Right ventricle myocardium superior (tissue), 1 donor: ENCODE results near the gene CHN2. TPM values are rescaled to one million over a fixed set of nuclear protein-coding genes. Genes with fewer than 3 reads are reported as not detected.

Experiments
- ATAC-seq: fragments of 200-7000 bp; cut with Tn5 transposase; one replicate; pipeline ENCODE4 v1.9.1; 2020; ENCODE audit warnings: mild to moderate bottlenecking; ENCODE audit not compliant: poor library complexity
- DNase-seq: peaks from one replicate; pipeline ENCODE4 v3.0.0-alpha.2; 2020
- intact Hi-C: fragments of 100-400 bp; cut with DNase I; formaldehyde crosslinking; loops from one replicate; pipeline ENCODE4 v1.11.2; 2022
- total RNA-seq: library from RNA; stranded (reverse); fragmentation: NEBNext Ultra II Directional; extraction: Animal tissue kit (Norgen Biotek cat#: 25700); gene quantifications from one replicate; pipeline ENCODE4 v1.2.1, GENCODE V29; 2021
- donor health status: DM: no; HTN: yes; CAD: no; lungs with severe emphysema.

The CHN2 gene
- total RNA-seq, 1 donor from 2014 or later = 17.7 TPM

GRCh38 chr7:29454464-29454863 is 259.9 kb downstream of the CHN2 start:
- DNase-seq (no peak), ATAC-seq (no peak)
- intact Hi-C loops = no loop called here

- intact Hi-C loops = no loop called here
- DNase-seq = no peak
- ATAC-seq = no peak
Measured at GRCh38 chr7:29454899-29455451, 260.4 kb downstream of the CHN2 start.

DNA sequence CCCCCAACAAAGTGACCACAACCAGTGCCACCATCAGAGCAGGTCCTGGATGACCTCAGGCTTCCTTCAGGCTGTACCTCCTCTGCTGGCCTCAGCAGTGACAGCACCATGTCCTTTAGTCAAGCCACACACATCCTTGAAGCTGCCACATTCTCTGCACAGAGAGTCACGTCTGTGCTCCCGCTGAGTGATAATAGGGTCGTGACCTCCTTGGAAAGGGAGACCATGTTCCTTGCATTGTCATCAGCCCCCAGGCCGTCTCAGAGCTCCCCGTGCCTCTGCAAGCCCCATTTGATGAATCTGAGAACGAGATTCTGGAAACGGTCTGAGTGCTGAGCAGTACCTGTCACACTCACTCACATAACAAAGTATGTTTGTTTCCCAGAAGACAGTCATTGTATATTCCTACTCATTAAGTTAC is 262.6 kb downstream of the CHN2 start:
- ATAC-seq = no peak
- intact Hi-C loops = no loop called here
- no peak for DNase-seq

DNA sequence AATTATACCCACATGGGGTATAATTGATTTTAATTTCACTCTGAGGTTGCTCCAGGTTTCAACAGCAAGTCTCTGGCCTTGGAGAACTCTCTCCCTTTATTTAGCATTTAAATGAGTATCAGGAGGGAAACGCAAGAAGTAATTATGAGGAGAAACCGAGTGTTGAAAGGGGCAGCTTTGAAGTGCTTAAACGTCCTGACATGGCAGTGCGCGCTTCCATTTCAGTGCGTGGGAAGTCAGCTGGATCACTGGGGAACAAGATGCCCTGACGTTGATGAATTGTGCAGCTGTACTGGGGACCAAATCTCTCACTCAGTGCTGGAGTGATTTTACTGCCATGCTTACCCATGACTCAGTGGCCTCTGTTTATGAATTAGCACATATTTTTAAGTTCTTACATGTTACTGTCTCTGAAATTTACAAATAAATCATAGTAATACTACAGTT is 263.0 kb downstream of the CHN2 start:
- ATAC-seq = no peak
- no peak for DNase-seq
- intact Hi-C loops = no loop called here

- intact Hi-C loops = no loop called here
- DNase-seq (no peak), ATAC-seq (no peak)
Measured at GRCh38 chr7:29458933-29459332, 264.4 kb downstream of the CHN2 start.

DNA sequence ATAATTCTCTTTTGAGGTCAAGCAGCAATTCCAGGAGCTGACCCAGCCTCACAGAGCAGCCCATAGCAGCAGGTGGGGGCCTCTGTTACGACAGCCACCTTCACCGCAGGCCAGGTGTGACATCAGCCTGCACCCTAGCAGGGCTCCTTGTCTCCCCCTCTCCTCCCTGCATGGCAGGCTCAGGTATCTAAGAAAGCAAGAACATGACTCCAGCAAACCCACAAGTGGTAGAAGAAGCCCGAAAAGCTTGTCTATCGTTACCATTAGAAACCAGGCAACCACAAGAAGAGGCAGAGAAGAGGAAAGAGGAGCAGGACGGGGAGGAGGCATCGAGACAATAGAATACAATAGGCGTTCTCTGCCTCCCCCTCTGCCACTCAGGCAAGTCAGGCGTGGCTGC is 265.0 kb downstream of the CHN2 start:
- ATAC-seq = no peak
- intact Hi-C loops = no loop called here
- DNase-seq = no peak

DNA sequence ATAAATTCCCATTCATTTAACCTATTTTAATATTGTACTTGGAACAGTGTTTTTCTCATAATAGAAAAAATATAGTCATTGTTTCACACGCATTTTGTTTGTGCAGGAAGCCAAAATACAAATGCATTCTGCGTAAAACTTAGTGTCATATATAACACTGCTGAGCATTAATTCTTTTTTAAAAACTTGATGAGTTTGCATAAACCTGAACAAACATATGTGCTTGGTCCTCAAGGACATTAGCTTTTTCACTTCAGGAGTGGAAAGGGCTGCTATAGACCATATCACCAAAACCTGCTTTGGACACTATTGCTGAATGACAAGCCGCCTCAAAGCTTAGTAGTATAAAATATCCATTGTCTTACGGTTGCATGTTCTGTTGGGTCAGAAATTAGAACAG is 267.4 kb downstream of the CHN2 start:
- intact Hi-C loops = no loop called here
- no peak for DNase-seq

GRCh38 chr7:29463504-29464158 is 269.1 kb downstream of the CHN2 start:
- intact Hi-C loops = no loop called here
- ATAC-seq (peak; percentile 58), DNase-seq (no peak)

More for the DNA sequence above, 267.4 kb downstream of the CHN2 start:
- ATAC-seq = no peak

DNA sequence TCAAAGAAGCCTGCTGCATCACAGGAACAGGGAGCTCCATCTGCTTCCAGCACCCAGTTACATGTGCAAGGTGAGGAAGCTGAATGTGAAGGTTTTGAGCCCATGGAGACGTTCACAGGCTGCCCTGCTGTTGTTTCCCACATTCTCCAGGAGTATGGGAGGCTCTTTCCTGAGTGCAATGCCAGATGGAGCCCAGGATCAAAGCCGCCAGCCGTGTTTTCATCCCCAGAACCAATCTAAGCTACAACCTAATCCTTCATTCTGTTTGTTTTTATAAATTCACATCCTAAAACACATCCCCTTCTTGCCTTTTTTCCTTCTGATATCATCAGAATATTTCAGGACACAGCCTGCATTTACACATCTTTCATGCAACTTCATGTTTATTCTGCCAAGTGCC is 270.2 kb downstream of the CHN2 start:
- no peak for DNase-seq
- ATAC-seq = no peak
- intact Hi-C loops = no loop called here

- no peak for ATAC-seq
- intact Hi-C loops = no loop called here
- DNase-seq = no peak
Measured at GRCh38 chr7:29467193-29467926, 272.8 kb downstream of the CHN2 start.

GRCh38 chr7:29468196-29468595 is 273.6 kb downstream of the CHN2 start:
- DNase-seq = no peak
- no peak for ATAC-seq
- intact Hi-C loops = no loop called here

DNA sequence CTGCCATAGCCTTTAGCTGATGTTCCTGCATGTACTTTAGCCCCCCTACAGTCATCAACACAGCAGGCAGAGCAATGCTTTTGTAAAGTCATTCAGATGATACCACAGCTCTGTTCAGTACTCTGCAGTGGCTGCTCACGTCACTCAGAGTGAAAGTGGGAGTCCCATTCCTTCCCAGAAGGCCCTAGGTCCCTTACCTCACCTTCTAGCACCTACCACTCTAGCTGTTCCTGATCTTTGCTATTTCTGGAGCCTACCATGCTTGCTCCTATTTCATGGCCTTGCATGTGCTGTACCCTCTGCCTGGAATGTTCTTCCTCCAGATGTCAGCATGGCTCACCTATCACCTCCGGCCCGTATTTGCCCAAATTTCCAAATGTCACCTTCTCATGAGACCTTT is 274.7 kb downstream of the CHN2 start:
- ATAC-seq (peak; percentile 36), DNase-seq (no peak)
- intact Hi-C loops = no loop called here

- DNase-seq (no peak), ATAC-seq (peak; percentile 54)
- intact Hi-C loops = no loop called here
Measured at GRCh38 chr7:29469976-29470557, 275.5 kb downstream of the CHN2 start.

DNA sequence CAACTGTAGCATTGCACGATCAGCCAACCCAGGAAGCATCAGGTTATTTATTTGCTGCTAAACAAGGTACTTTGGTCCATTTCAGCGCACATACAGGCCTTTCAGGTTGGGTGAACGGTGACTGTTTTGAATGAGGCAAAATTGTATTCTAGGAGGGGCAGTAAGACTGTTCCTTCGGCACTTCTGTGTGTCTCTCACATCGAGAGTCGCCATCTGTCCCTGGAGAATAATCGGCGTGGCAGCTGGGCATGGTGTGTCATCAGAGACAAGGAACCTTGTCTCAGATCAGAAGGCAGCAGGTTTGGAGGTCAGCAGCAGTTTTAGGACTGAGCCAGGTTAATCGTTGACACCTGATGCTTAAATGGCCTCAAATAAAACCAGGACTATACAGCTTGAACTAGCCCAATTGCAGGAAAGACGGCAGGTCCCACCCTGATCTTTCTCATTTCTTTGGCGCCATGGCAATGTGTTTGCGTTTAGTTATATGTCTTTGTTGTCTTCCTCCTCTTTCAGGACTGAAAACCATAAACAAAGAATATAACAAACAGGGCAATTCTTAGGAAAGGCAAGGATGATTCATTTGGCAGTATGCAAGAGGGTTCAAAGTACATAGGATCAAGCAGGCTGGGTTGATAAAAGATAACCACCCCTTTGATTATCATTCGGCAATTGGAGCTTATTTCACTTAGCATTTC is 277.0 kb downstream of the CHN2 start:
- ATAC-seq (no peak), DNase-seq (no peak)
- intact Hi-C loops = no loop called here

- intact Hi-C loops = no loop called here
Measured at GRCh38 chr7:29476916-29477315, 282.3 kb downstream of the CHN2 start.

DNA sequence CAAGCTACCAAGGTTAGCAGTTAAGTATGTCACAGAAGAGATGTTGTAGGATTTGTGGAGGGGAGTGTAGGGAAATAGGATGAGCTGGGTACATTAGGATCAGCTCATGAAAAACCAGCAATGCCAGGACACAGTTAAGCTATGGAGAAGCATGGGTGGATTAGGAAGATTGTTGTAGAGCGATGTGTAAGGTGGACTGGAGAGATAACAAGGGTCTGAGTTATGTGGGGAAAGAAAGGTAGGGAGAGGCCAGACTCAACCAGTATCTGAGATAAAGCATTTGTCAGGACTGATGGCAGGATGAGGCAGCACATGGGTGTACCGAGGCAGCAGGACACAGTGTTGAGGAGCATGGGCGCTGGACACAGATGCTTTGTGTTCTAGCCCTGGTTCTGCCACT is 283.7 kb downstream of the CHN2 start:
- intact Hi-C loops = no loop called here
- no peak for ATAC-seq
- DNase-seq = no peak

More at GRCh38 chr7:29476916-29477315, 282.3 kb downstream of the CHN2 start:
- ATAC-seq (no peak), DNase-seq (no peak)

GRCh38 chr7:29478687-29479240 is 284.2 kb downstream of the CHN2 start:
- intact Hi-C loops = no loop called here
- ATAC-seq = no peak
- DNase-seq = no peak

GRCh38 chr7:29479301-29480200 is 285.0 kb downstream of the CHN2 start:
- ATAC-seq (peak; percentile 63), DNase-seq (no peak)
- intact Hi-C loops = no loop called here
